PFSK-1 (cell line): Measurements from ENCODE around the gene MAPK4.

Source experiments
- POLR2AphosphoS5 ChIP-seq: IDR thresholded peaks from 2 replicates; pipeline ENCODE4 v1.6.1; 2012; ENCODE audit warnings: low read depth, mild to moderate bottlenecking, control low read depth, low read length, moderate library complexity
- SIN3A ChIP-seq: IDR thresholded peaks from 2 replicates; pipeline ENCODE4 v1.6.1; 2012; ENCODE audit warnings: mild to moderate bottlenecking, low read length, moderate library complexity, borderline replicate concordance; ENCODE audit not compliant: insufficient read depth
- TAF1 ChIP-seq: IDR thresholded peaks from 2 replicates; pipeline ENCODE4 v1.6.1; 2012; ENCODE audit warnings: low read length, control low read depth, borderline replicate concordance; ENCODE audit not compliant: insufficient read depth
- TF ChIP-seq, protein P1 (sequence below), 2 experiments: IDR thresholded peaks; 2 replicates each; pipeline versions ENCODE4 v1.6.1 to v1.8.0; 2011 to 2012; ENCODE audit warnings: low read depth in 2 of 2, low read length in 2 of 2, control low read depth in 1 of 2, inconsistent platforms in 1 of 2, mild to moderate bottlenecking in 1 of 2, moderate library complexity in 1 of 2; ENCODE audit not compliant: insufficient read depth in 1 of 2

DNA sequence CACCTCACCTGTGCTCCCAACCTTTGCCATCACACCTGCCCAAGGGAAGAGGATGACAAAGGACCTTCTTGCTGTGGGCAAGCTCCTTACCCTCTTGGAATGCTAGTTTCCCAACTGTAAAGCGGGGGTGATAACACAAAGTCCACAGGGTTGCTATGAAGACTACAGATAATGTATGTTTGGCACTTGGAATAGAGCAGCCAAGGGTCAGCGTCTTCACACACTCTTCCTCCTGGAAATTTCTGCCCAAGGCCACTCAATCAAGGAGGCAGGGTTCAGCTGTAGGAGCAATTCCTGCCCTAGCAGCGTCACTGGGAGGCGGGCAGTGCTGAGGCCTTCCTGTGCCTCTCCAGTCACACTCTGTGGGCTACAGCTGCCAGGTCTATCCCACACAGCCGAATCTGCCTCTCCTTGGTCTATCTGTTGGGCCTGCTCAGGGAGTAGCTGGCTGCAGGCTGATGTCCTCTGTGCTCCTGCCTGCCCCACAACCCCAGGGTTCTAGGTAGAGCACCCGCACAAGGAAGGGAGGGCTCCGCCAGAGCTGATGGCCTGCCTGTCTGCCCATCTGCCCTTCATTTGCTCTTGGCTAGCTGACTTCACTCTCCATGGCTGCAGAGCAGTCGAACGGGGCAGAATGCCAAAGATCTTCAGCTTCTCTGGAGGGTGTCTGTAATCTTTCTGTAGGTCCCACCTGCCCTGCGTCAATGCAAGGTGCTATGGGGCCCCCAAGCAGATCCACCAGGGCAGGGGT lies 168.0 kb downstream of the MAPK4 start:
- TF ChIP-seq SIN3A, result no peak
- TF ChIP-seq TAF1, result no peak
- no peak for TF ChIP-seq POLR2AphosphoS5
- TF ChIP-seq, protein P1, sequence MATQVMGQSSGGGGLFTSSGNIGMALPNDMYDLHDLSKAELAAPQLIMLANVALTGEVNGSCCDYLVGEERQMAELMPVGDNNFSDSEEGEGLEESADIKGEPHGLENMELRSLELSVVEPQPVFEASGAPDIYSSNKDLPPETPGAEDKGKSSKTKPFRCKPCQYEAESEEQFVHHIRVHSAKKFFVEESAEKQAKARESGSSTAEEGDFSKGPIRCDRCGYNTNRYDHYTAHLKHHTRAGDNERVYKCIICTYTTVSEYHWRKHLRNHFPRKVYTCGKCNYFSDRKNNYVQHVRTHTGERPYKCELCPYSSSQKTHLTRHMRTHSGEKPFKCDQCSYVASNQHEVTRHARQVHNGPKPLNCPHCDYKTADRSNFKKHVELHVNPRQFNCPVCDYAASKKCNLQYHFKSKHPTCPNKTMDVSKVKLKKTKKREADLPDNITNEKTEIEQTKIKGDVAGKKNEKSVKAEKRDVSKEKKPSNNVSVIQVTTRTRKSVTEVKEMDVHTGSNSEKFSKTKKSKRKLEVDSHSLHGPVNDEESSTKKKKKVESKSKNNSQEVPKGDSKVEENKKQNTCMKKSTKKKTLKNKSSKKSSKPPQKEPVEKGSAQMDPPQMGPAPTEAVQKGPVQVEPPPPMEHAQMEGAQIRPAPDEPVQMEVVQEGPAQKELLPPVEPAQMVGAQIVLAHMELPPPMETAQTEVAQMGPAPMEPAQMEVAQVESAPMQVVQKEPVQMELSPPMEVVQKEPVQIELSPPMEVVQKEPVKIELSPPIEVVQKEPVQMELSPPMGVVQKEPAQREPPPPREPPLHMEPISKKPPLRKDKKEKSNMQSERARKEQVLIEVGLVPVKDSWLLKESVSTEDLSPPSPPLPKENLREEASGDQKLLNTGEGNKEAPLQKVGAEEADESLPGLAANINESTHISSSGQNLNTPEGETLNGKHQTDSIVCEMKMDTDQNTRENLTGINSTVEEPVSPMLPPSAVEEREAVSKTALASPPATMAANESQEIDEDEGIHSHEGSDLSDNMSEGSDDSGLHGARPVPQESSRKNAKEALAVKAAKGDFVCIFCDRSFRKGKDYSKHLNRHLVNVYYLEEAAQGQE (IDR thresholded peaks at IDR 0.05; ENCODE audit: insufficient read depth in 1 of 2, low read depth in 2 of 2, low read length in 2 of 2), result no peak
